ENCODE measurements around the gene FBLN1. TPM values are rescaled to one million over a fixed set of nuclear protein-coding genes. Genes with fewer than 3 reads are reported as not detected.
A peak's percentile ranks its signal among the peaks of the same experiment; 100 is the strongest.

The FBLN1 gene
- total RNA-seq, 2 donors from 2014 or later: 92.8 to 354 TPM

DNA sequence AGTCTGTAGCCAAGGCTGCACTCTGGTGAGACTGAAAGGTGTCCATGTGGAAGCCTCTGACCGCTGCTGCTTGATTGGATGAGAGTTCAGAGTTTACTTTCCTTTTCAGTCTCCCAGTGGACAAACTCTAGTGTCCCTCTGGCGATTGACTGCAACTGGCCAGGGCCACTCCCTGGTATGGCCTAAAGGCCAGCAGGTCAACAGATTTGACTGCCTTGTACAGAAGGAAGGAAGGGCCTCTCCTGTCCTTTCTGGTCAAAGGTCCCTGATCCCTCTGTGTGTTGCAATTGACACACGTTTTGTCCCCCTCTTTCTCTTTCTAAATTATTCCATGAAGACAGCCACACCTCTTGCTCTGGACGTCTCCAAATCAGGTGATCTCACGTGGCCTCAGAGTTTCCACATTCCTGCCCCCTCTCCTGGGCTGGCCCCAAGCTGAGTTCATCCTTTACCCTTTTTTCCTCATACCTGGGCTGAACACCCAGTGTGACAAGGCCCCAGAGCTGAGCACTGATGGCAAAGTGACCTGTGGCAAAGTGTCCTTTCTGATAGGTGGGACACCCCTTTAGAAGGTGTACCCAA, 18.7 kb upstream of the FBLN1 start:
- Histone ChIP-seq H3K27ac (no peak overlapping the region), H3K27me3 (no peaks in the 10 kb centered on the region), H3K4me1 (peaks cover 0 to 3% of the 10 kb centered on the region in 2 donors), H3K9me3 (no peaks in the 10 kb centered on the region), H3K36me3 (no peaks in the 10 kb centered on the region), H3K4me3 (no peak overlapping the region)
- DNase-seq (ENCODE audit: low spot score): no peak
- TF ChIP-seq, protein P1, sequence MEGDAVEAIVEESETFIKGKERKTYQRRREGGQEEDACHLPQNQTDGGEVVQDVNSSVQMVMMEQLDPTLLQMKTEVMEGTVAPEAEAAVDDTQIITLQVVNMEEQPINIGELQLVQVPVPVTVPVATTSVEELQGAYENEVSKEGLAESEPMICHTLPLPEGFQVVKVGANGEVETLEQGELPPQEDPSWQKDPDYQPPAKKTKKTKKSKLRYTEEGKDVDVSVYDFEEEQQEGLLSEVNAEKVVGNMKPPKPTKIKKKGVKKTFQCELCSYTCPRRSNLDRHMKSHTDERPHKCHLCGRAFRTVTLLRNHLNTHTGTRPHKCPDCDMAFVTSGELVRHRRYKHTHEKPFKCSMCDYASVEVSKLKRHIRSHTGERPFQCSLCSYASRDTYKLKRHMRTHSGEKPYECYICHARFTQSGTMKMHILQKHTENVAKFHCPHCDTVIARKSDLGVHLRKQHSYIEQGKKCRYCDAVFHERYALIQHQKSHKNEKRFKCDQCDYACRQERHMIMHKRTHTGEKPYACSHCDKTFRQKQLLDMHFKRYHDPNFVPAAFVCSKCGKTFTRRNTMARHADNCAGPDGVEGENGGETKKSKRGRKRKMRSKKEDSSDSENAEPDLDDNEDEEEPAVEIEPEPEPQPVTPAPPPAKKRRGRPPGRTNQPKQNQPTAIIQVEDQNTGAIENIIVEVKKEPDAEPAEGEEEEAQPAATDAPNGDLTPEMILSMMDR (IDR thresholded peaks at IDR 0.05): no peak

DNA sequence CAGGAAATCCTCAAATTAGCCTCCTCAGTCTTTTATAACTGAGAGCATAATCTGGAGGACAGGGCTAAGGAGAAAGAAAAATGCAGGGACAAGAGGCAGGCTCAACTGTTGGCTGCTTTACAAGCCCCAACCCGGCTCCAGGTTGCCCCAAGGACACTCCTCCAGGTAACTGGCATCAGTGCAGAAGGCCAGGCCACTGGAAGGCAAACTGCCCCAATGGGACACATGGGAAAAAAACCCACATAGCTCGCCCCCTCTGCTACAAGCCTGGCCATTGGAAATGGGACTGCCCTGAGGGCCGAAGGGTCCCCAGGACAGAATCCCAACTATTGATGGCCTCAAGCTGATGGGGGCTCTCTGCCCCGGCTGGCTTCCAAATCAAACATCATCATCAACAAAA, 17.9 kb upstream of the FBLN1 start:
- DNase-seq (ENCODE audit: low spot score): no peak
- no peak overlapping the region for H3K4me3 ChIP-seq
- H3K27me3 ChIP-seq: no peaks in the 10 kb centered on the region
- peaks cover 0 to 3% of the 10 kb centered on the region in 2 donors for H3K4me1 ChIP-seq
- H3K36me3 ChIP-seq: no peaks in the 10 kb centered on the region
- H3K9me3 ChIP-seq: no peaks in the 10 kb centered on the region
- TF ChIP-seq, protein P1 (IDR thresholded peaks at IDR 0.05): no peak
- H3K27ac ChIP-seq: no peak overlapping the region

DNA sequence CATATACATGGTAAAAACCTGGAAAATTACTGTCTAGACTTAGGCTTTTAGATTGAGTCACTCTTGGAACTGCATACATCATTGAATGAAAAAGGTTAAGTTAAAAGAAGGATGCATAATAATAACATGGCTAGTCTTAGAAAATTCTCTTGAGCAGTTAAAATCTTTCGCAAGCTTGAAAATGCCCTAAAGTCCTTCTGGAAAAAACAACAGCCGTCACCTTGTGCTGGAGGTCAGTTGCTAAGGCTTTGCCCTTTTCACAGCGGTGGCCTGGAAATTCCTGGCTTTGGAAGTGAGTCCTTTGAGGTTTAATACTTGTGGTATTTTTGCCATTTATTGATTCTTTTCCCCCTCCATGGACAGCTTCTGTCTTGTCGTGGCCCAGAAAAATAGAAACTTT, 17.4 kb upstream of the FBLN1 start:
- Histone ChIP-seq H3K27me3 (no peaks in the 10 kb centered on the region), H3K9me3 (no peaks in the 10 kb centered on the region), H3K27ac (peak overlapping the region in 1 of 2 donors; percentile 48), H3K4me1 (peaks cover 0 to 3% of the 10 kb centered on the region in 2 donors), H3K36me3 (no peaks in the 10 kb centered on the region), H3K4me3 (no peak overlapping the region)
- TF ChIP-seq, protein P1 (IDR thresholded peaks at IDR 0.05): no peak
- no peak for DNase-seq (ENCODE audit: low spot score)

DNA sequence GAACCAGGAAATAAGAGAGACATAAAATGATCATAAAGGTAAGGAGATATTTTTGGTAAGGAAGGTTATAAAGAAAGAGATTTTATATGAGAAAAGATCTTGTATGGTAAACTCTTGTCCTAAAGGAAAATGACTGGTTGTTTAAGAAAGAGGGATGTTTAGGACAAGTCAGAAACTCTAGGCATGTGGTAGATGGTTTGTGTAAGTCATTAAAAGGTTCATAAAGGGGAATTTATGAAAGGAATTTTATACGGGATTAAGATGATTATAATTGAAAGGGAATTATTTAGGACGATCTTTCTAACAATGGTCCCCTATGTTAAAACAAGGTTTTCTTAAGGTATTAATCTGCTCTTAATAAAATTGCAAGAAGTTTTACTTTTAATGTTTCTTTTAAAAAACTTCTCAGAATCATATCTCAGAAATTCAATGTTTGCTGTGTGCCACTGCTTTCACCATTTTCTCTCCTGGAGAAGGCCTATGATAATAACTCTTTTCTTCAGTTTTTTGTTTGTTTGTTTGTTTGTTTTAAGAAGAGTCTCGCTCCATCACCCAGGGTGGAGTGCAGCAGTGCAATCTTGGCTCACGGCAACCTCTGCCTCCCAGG, 13.8 kb upstream of the FBLN1 start:
- TF ChIP-seq, protein P1 (IDR thresholded peaks at IDR 0.05): no peak
- Histone ChIP-seq H3K4me3 (no peak overlapping the region), H3K27ac (no peak overlapping the region), H3K36me3 (no peaks in the 10 kb centered on the region), H3K27me3 (no peaks in the 10 kb centered on the region), H3K4me1 (peaks cover 0 to 3% of the 10 kb centered on the region in 2 donors), H3K9me3 (no peaks in the 10 kb centered on the region)
- DNase-seq (ENCODE audit: low spot score): no peak

DNA sequence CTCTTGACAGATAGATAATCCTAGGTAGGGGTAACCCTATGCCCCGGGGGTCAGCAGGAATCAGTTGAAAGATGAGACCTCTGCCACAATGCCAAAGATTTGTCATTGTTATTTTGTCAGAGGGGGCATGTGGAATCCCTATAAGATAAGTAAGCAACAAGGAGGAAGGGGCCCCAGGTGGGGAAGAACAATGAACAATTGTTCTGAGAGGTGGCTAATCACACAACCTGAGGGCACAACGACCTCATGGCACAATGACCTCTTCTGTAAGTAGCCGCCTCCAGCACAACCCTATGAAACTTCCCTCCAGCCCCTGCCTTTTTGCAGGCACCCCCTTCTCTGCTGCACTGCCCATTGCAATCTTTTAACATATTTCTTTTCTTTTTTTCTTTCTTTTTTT, 11.8 kb upstream of the FBLN1 start:
- Histone ChIP-seq H3K36me3 (no peaks in the 10 kb centered on the region), H3K9me3 (no peaks in the 10 kb centered on the region), H3K27ac (no peak overlapping the region), H3K4me3 (no peak overlapping the region), H3K27me3 (no peaks in the 10 kb centered on the region), H3K4me1 (peaks cover 0 to 1% of the 10 kb centered on the region in 2 donors)
- TF ChIP-seq, protein P1 (IDR thresholded peaks at IDR 0.05): no peak
- no peak for DNase-seq (ENCODE audit: low spot score)

DNA sequence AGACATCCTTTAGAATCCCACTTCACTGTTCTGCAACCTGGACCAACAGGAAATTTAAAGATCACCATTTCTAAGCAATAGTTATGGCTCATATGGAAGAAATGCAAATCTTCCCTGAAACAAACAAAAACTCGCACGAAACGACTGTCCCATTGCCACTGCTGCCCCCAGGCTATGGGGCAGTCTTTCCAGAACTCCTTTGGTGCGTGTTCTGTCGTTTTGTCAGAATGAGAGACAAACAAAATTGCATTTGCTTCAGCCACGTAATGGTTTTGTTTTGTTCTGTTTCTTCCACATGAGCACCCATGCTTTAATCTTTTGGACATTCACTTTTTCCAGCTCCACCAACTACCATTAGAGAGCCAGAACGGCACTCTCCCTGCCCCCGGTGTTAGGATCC, 10.8 kb upstream of the FBLN1 start:
- H3K27me3 ChIP-seq: no peaks in the 10 kb centered on the region

More for the DNA sequence above, 10.8 kb upstream of the FBLN1 start:
- Histone ChIP-seq H3K9me3 (no peaks in the 10 kb centered on the region), H3K36me3 (no peaks in the 10 kb centered on the region), H3K4me1 (peaks cover 0 to 11% of the 10 kb centered on the region in 2 donors), H3K27ac (no peak overlapping the region), H3K4me3 (no peak overlapping the region)
- DNase-seq (ENCODE audit: low spot score): no peak
- TF ChIP-seq, protein P1 (IDR thresholded peaks at IDR 0.05): no peak

Measured in right atrium auricular region (tissue), 2 donors.